Measurements from ENCODE around the gene CPNE6.

Gene CPNE6

GRCh38 chr14:24093901-24094840 lies 22.8 kb downstream of the CPNE6 start, which contains the start of gene PCK2 (continued):
- TF ChIP-seq ZIC2 (tag by site-specific recombination; IDR thresholded peaks at IDR 0.05) (peak; percentile 62), ZNF707 (tag by site-specific recombination; IDR thresholded peaks at IDR 0.05) (no peak), ZNF561 (tag by site-specific recombination; IDR thresholded peaks at IDR 0.05; ENCODE audit: borderline replicate concordance) (peak; percentile 40; the same call in 1 of the 2 replicates), YY1 (tag by site-specific recombination; IDR thresholded peaks at IDR 0.05) (peak; percentile 50; the same call in 1 of the 2 replicates), ZBTB20 (tag by site-specific recombination; IDR thresholded peaks at IDR 0.05) (peak; percentile 62), ZEB2 (tag by site-specific recombination; IDR thresholded peaks at IDR 0.05) (peak; percentile 62), BCL6B (tag by site-specific recombination; IDR thresholded peaks at IDR 0.05) (no peak), PRDM1 (tag by site-specific recombination; IDR thresholded peaks at IDR 0.05) (no peak), ZNF214 (tag by site-specific recombination; IDR thresholded peaks at IDR 0.05; ENCODE audit: borderline replicate concordance) (no peak), ZNF302 (tag by site-specific recombination; IDR thresholded peaks at IDR 0.05; ENCODE audit: low read depth) (no peak), ZNF510 (tag by site-specific recombination; IDR thresholded peaks at IDR 0.05; ENCODE audit: insufficient replicate concordance) (no peak), HIC1 (tag by site-specific recombination; IDR thresholded peaks at IDR 0.05) (no peak), ZBTB1 (tag by site-specific recombination; IDR thresholded peaks at IDR 0.05) (0 out of 2 replicates have a peak, but pooled peaks have one; percentile 68), ZNF350 (tag by site-specific recombination; IDR thresholded peaks at IDR 0.05) (no peak), ZNF221 (tag by site-specific recombination; IDR thresholded peaks at IDR 0.05; ENCODE audit: borderline replicate concordance) (no peak), ZBTB7A (tag by site-specific recombination; IDR thresholded peaks at IDR 0.05; ENCODE audit: low read depth) (no peak), ZNF488 (tag by site-specific recombination; IDR thresholded peaks at IDR 0.05) (no peak), ZNF211 (tag by site-specific recombination; IDR thresholded peaks at IDR 0.05; ENCODE audit: low read depth) (no peak), ZNF529 (tag by site-specific recombination; IDR thresholded peaks at IDR 0.05; ENCODE audit: insufficient replicate concordance) (no peak), PBX3 (CRISPR knock-in tag; IDR thresholded peaks at IDR 0.05) (peak; percentile 30; the same call in 1 of the 2 replicates), ZNF26 (tag by site-specific recombination; IDR thresholded peaks at IDR 0.05) (no peak), ZNF580 (tag by site-specific recombination; IDR thresholded peaks at IDR 0.05) (no peak), ZNF704 (tag by site-specific recombination; IDR thresholded peaks at IDR 0.05) (peak; percentile 40; the same call in 1 of the 2 replicates), INSM2 (tag by site-specific recombination; IDR thresholded peaks at IDR 0.05) (peak; percentile 14; the same call in 1 of the 2 replicates), ZNF585B (tag by site-specific recombination; IDR thresholded peaks at IDR 0.05) (no peak), ZNF112 (tag by site-specific recombination; IDR thresholded peaks at IDR 0.05) (no peak), SP2 (tag by site-specific recombination; IDR thresholded peaks at IDR 0.05) (peak; percentile 81), ZNF624 (tag by site-specific recombination; IDR thresholded peaks at IDR 0.05) (no peak), ZNF830 (tag by site-specific recombination; IDR thresholded peaks at IDR 0.05; ENCODE audit: low read depth) (no peak)

Measured in HEK293 (cell line).